Kasumi-1 (cell line): ENCODE data around the gene FIBP.

Experiments used
- DNase-seq, 2 experiments: peaks; one replicate each; lab custom pipeline; 2025; lab: John Stamatoyannopoulos, UW

The FIBP gene

GRCh38 chr11:65871811-65872548, 16.3 kb downstream of the FIBP start:
- DNase-seq = no peak

DNA sequence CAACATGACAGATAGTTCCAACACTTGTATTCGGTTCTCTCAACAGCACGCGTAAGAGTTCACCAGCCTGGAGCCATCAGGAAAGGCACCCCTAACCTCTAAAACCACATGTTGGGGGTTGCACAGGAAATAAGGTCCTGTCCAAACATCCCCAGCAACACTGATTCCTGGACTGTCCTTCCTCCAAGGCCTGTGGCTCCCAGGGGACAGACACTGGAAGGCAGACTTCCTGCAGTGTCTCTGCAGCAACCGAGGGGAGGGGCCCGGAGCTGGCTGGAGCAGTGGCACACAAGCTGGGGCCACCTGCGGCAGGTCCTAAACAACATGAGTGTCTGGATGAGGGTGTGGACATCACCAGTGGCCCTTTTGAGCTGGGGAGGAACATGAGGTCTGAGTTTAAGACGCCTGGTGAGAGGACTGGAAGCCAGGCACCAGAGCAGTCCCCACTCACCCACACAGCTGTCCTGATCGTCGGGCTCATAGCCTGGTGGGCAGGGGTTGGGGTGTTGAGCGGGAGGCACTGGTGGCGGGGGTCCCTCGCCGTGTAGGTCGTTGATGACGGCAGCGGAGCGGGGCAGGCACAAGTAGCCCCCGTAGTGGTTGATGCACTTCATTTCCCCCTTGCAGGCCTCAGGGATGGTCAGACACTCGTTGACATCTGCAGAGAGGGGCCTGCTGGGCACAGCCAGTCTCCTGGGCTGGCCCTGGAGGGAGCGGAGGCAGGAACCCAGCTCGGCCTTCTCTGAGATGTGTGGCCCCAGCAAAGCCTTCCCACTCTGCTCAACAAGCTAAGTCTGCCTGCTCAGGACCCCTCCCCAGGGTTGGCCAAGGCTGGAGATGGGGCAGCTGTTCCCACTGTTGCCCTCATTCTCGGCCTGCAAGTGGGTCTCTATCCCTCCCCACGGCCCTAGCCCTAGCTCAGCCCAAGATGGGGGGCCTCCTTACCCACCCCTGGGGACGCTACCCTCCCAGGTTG, 17.3 kb downstream of the FIBP start:
- DNase-seq = peak; percentile 30 to 53

DNA sequence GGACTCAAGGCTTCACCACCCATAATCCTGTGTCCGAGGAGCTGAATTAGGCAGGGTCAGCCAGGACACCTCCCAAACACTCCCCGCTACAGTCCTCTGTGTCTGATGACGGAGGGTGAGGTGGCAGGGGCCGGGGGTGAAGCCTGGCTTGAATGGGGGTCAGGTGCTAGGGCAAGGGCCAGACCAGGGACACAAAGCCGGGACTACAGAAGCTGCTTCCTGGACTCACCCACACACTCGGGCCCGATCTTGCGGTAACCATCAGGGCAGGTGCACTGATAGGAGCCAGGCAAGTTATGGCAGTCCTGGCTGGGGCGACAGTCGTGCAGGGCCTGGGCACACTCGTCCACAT, 18.0 kb downstream of the FIBP start:
- no peak for DNase-seq

DNA sequence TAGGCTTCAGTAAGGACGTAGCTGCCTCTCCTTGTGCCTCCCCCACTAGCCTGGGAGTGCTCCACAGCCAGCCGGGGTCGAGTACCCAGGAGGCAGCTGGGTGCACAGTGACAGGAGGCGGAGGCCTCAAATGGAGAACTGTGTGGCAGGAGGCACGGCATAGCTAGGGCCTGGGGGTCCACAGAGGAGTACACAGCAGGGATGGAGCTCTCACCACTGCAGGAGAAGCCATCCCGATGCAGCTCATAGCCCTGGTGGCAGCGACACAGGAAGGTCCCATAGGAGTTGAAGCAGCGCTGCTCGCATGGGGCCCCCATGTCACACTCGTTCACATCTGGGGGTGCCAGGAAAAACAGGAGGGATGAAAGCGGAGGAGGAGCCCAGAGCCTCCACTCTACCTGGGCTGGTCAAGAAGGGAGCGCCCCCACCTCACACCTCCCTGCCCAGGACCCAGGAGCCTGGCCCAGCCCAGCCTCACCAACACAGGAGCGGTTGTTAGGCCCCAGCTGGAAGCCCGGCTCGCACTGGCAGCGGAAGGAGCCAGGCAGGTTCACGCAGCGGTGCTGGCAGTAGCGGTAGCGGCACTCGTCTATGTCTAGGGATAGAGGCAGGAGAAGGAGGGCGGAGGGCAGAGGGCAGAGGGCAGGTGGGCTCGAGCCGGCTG, 18.5 kb downstream of the FIBP start:
- DNase-seq = no peak

GRCh38 chr11:65868907-65869306, 19.4 kb downstream of the FIBP start:
- DNase-seq = no peak

DNA sequence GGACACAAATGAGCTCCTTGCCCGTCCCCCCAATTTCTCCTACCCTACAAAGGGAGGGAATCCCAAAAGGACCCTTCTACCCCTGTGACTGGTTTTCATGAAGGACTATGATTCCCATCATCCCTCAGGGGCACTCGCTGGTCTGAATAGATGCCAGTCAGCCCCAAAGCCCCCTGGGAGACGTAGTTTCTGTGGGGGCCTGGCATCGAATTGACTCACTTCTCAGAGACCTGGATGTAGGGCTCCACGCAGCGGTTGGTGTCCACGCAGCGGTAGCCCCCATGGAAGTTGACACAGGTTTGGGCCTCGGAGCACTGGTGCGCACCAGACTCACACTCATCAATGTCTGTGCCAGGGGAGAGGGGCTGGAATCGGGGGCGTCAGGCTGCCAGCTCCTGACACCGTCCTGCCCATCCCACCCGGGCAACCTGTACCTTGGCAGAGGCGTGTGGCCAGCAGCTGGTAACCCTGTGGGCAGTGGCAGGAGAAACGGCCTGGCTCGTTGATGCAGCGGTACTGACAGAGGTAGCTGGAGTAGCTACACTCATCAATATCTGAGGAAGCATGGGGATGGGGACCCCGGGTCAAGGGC, 20.1 kb downstream of the FIBP start:
- peak; percentile 25 to 43 for DNase-seq

DNA sequence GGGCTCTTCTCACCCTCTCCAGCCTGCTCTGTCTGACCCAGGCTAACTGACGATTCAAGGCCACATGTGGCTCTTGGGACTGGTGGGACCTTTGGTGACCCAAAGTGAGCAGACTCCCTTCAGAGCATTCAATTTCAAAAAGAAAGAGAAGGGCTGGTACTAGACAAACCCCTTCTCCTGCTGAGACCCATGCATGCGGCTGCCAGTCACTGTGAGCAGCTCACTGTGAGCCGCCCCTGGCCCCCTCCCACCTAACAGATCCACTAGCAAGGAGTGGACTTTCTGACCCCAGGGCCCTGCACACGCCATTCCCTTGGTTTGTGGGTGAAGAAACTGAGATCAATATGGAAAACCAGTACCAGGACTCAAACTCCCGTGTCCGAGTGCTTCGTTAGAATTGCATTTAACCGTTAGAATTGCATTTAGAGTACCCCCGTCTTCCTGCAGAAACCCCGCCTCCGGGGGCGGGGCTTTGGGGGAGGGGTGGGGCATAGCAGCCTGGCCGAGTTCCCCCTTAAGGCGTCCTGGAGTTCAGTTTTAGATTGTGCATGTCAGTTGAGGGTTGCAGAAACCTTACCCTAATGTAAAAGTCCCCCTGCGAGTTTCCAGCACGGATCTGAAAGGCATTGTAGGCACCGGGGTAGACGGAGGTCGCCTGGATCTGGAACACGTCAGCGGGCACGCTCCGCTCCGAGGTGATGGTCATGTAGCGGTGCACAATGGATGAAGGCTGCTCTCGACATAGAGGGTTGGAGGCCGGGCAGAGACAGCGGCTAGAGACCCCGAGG, 20.8 kb downstream of the FIBP start:
- no peak for DNase-seq

DNA sequence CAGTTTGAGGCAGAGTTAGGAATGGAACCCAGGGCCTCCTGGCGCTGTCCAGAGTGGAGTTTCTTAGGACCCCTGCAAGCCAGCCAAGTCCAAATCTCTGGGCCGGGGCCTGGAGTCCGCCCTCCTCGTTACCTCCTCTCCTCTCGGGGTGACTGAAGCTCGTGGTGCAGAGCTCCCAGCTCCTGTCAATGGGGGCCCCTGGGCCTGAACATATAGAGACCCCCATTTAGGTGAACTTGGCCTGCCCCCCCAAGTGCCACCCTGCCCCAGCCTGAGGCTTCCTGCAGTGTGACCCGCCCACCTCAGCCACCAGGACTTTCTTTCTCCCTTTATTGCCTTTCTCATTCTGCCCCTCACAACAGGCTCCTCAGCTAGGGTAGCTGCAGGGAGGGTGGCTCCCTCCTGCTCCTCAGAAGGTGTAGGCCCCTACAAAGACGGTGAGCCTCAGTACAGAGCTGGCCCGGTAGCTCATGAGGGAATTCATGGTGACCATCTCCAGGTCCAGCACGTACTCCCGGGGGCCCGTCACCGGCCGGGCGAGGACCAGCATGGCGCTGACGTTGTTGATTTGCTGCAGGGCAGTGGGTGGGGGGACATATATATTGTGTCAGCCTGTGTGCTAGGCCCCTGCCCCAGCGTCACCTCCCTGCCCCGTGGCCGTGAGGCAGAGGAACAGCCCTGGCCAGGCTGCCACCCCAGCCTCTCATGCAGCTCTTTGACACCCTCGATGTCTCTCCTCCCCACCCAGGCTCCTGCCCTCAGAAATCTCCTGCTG, 21.6 kb downstream of the FIBP start:
- no peak for DNase-seq

GRCh38 chr11:65865550-65866172, 22.6 kb downstream of the FIBP start:
- DNase-seq = no peak

DNA sequence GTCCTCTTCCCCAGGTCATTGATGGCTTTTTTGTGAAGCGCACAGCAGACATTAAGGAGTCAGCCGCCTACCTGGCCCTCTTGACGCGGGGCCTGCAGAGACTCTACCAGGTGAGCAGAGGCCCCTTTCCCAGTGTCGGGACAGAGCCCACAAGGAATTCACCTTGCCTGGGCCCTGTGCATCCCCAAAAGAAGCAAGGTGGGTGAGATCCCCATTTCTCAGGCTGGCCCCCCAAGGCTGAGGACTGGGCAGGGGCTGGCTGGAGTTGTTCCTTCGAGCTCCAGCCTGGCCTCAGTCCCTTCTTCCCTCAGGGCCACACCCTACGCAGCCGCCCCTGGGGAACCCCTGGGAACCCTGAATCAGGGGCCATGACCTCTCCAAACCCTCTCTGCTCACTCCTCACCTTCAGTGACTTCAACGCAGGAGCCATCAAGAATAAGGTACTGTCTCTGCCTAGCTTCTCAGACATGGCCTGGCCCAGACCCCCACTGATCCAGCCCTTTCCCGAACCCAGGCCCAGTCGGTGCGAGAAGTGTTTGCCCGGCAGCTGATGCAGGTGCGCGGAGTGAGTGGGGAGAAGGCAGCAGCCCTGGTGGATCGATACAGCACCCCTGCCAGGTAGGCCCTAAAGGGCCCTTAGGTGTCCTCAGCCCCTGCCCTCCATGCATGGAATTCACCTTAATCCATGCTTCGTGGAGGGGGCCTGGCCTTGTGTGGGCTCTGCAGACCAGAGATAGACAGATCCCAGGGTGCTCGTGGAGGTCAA, 23.4 kb downstream of the FIBP start:
- DNase-seq = no peak

DNA sequence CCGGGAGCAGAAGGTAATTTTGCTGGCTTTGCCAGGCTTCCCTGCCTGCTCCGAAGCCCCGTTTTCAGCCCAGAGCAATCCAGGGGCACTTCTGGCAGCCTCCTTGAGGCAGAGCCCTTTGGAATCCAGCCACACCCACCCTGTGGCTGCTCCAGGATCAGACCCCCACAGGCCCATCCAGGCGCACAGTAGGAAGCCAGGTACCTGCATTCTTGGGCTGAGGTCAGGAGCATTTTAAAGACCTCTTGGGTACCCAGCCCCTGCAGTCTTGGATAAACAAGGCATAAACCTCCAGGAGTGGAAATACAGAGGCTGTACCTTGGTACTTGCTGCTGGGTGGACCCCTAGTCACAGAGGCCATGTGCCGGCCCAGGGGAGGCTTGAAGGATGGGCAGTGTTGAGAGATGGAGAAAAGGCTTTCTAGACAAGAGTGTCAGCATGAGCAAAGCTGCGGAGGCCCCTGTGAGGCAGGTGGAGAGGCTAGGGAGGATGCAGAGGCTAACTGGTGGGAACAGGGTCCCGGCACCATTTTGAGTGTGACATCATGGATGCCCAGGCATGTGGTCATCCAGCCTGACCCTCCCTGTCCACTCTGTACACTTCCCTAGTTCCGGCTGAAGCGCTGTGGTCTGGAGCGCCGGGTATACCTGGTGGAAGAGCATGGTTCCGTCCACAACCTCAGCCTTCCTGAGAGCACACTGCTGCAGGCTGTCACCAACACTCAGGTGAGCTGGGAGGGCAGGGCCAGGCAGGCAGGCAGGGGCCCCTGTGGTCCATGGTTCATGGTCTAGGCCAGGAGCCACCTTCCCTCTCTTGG, 24.2 kb downstream of the FIBP start:
- no peak for DNase-seq

DNA sequence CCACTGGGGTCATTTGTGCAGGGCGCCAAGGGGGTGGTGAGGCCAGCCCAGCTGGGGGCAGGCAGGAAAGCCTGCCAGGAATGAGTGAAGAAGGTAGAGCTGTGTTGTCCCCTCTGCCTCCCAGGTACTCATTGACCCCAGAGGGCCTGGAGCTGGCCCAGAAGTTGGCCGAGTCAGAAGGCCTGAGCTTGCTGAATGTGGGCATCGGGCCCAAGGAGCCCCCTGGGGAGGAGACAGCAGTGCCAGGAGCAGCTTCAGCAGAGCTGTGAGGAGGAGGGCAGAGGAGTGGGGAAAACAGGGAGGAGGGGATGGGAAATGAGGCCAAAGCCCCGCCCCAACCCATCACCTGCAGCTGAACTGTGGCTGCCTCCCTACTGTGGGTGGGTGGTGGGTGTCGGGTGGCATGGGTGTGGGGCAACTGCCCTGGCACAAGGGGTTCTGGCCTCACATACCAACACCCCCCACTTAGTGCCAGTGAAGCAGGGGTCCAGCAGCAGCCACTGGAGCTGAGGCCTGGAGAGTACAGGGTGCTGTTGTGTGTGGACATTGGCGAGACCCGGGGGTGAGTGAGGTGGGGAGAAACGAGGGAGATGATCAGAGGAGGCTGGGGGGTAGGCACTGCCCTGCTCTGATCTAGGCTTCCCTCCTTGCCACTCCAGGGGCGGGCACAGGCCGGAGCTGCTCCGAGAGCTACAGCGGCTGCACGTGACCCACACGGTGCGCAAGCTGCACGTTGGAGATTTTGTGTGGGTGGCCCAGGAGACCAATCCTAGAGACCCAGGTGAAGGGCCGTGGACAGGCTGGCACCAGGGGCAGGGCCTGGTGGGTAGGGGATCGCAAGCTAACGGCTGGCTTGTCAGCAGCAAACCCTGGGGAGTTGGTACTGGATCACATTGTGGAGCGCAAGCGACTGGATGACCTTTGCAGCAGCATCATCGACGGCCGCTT, 25.1 kb downstream of the FIBP start:
- no peak for DNase-seq

DNA sequence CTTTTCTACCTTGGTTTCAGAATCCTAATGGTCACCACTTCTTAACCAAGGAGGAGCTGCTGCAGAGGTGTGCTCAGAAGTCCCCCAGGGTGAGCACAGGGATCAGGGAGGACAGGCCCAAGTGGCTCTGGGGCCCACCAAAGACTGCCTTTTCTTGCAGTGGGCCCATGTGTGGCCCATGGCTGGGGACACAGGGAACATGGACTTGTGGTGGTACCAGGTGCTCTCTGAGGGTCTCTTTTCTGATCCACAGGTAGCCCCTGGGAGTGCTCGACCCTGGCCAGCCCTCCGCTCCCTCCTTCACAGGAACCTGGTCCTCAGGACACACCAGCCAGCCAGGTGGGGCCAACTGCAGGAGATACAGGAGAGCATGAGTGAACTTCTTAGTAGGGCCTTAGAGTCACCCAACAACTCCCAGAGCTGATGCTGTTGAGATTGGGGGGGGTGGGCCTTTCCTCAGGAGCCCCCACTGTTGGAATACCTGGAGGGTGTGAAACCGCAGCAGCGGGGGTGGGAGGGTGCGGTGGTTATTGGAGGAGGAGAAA, 26.0 kb downstream of the FIBP start:
- no peak for DNase-seq

DNA sequence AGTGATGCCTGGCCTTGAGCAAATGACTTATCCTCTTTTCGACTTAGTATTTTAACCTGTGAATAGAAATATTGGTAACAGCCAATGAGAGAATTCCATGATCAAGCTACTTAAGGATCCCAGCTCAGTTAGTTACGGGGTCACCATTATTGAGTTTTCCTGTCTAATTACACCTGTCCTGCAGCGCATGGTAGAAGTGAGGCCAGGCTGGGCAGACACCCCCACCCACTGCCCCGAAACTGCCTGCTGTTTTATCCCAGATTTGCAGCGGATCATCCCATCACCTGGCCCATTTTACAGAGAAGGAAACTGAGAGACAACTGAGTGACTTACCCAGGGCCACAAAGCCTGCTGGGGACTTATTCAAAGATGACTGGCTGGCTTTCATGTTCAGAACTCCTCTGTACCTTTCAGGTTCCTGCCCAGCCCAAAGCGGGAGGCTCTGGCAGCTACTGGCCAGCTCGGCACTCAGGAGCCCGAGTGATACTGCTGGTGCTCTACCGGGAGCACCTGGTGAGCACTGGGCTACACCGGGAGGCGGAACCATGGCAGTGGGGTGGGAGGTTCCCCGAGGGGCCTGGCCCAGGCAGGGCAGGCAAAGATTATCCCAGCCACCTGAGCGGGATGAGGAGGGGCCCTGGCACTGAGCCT, 26.6 kb downstream of the FIBP start:
- DNase-seq = no peak

DNA sequence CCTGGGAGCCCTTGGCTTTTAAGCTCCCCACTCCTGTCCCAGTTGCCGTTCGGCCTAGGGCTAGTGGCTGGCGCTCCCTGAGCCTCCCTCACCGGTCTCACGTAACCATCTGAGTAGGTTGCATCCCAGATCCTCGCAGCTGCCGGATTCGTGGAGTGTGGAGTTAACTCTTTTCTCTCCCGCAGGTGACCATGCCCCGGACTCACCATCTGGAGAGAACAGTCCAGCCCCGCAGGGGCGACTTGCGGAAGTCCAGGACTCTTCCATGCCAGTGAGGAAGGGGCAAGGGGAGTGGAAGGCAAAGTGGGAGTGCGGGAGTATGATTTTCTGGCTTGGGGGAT, 27.1 kb downstream of the FIBP start:
- no peak for DNase-seq

DNA sequence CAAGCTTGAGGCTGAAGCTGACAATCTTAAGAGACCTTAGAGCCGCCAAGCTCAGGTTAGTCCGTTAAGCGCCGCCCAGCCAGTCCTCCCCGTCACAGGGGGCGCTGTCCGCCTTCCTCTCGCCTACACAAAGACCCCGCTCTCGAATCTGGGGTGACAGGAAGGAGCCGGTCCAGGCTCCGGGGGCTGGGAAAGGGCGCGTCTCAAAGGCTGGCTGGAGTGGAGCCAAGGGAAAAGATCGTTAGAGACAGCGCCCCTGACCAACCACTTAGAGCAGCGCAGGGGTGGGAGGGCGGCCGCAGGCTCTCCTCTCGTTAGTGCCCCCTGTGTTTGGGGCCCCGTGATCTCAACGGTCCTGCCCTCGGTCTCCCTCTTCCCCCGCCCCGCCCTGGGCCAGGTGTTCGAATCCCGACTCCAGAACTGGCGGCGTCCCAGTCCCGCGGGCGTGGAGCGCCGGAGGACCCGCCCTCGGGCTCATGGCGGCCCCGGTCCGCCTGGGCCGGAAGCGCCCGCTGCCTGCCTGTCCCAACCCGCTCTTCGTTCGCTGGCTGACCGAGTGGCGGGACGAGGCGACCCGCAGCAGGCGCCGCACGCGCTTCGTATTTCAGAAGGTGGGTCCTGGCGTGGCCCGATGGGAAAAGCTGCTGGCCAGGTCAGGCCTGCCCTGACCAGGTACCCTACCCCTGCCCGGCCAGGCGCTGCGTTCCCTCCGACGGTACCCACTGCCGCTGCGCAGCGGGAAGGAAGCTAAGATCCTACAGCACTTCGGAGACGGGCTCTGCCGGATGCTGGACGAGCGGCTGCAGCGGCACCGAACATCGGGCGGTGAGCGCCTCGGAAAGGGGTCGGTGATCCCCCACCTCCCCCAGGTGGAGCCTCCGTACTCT, 27.8 kb downstream of the FIBP start, which contains the start of gene MUS81:
Gene MUS81 (plus strand): TSS at position 156 of the 887 bp plus-strand sequence. CDS start 321 bp downstream, at position 477.
- peak; percentile 98 to 99 for DNase-seq
